LNCaP clone FGC (cell line): ENCODE results near the gene XXYLT1.

ENCODE experiments used
- DNase-seq: peaks from one replicate; pipeline ENCODE4 v3.0.0-alpha.2; 2011; ENCODE audit warnings: low read depth
- H3K4me3 ChIP-seq: 2 replicates; pipeline ENCODE4 v1.5.1; 2011; ENCODE audit warnings: mild to moderate bottlenecking, low read depth, low read length, control low read depth
- CTCF ChIP-seq: IDR thresholded peaks from 2 replicates; pipeline ENCODE4 v1.5.1; 2012; ENCODE audit warnings: mild to moderate bottlenecking; ENCODE audit not compliant: control insufficient read depth, insufficient read depth; ENCODE audit errors: extremely low read depth

Gene XXYLT1

GRCh38 chr3:195256639-195257453 lies 14.1 kb downstream of the XXYLT1 start:
- no peak for DNase-seq
- TF ChIP-seq CTCF, result no peak
- no peak overlapping the region for H3K4me3 ChIP-seq

GRCh38 chr3:195255571-195256501 lies 15.1 kb downstream of the XXYLT1 start:
- no peak for TF ChIP-seq CTCF
- H3K4me3 ChIP-seq, result no peak overlapping the region
- DNase-seq, result no peak

- DNase-seq, result no peak
- TF ChIP-seq CTCF, result no peak
Observed at GRCh38 chr3:195255176-195255500, 15.8 kb downstream of the XXYLT1 start.

GRCh38 chr3:195254454-195255175 lies 16.3 kb downstream of the XXYLT1 start:
- no peak for TF ChIP-seq CTCF
- H3K4me3 ChIP-seq, result no peak overlapping the region
- DNase-seq, result no peak

More at GRCh38 chr3:195255176-195255500, 15.8 kb downstream of the XXYLT1 start:
- H3K4me3 ChIP-seq, result no peak overlapping the region

- H3K4me3 ChIP-seq, result no peak overlapping the region
- TF ChIP-seq CTCF, result no peak
- no peak for DNase-seq
Observed at GRCh38 chr3:195253923-195254432, 17.0 kb downstream of the XXYLT1 start.

- DNase-seq, result no peak
- TF ChIP-seq CTCF, result no peak
Observed at GRCh38 chr3:195251336-195252065, 19.5 kb downstream of the XXYLT1 start.

More at GRCh38 chr3:195251336-195252065, 19.5 kb downstream of the XXYLT1 start:
- no peak overlapping the region for H3K4me3 ChIP-seq
